NCI-H524 treated with DMSO at 0.1 percent for 48 hours (cell line): ENCODE measurements around the gene NDUFS7.
"Not testable (repeated sequence)": the region's sequence is repeated elsewhere in the genome, so short reads cannot be mapped to it uniquely, and the experiment has no call there.

Source experiments
- DNase-seq: peaks from one replicate; lab custom pipeline; 2025; lab: John Stamatoyannopoulos, UW

NDUFS7 gene

DNA sequence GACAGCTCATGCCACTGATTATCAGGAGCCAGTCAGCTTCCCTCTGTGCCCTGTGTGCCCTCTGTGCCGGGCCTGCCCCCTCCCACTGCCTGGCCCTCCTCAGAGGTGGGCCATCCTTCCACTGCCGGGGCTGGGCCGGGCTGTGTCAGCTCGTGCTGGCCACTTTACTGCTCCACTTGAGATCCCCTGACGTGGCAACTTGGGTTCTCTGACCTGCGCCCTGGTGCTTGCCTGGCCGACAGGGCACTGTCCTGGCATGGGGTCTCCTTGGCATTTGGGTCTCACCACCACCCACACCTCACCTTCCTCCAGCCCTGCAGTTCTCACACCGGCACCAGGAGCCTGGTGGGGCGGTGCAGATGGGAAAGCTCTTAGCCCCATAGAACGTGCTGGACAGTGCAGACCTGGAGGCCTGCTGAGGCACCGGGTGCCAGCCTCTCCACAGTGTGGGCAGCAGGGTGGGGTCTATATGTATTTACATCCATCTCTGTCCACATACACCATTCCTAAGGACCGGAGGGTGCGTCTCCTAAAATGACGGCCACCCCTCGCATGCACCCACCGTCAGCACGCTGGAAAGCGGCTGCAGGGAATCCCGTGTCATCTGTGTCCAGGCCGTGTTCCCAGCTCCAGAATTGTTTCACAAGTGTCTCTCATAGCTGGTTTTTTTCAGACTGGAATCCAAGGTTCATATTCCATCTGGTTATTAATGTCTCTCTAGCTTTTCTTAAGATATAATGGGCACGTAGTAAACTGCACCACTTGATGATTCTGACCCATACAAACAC is 35.4 kb downstream of the NDUFS7 start:
- DNase-seq: no peak

- DNase-seq: not testable (repeated sequence)
Observed at GRCh38 chr19:1420085-1420484, 36.4 kb downstream of the NDUFS7 start.

- DNase-seq: no peak
Observed at GRCh38 chr19:1420590-1420989, 36.9 kb downstream of the NDUFS7 start.

DNA sequence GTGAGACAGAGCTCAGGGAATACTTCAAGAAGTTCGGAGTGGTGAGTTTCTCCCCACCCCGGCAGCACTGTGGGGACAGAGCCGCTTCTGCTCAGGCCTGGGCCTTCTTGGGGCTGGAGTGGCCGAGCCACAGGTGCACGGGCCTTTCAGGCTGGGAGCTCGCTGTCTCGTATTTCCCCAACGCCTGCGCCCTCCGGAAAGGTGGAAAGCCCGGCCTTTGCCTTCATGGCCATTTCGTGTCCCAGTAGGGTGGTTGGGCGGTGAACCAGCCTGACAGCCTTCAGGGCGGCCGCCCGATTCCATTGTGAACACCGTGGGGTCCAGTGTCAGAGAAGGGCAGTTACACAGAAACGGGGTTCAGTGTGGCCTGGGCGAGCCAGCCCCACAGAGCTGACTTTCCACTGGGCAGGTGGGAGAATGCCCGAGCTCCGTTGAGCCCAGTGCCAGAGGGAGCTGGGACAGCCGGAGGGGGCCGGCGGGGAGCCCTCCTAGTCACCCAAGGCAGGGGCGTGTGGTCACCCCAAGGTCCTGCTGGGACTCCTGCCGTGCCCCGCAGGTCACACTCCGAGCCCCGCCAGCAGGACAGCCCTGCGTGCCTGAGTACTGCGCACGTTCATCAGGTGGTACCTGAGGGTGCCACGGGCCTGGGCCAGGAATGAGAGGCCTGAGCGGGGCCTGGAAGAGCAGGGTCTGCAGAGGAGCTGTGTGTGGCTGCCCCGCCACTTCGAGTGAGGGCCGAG is 37.7 kb downstream of the NDUFS7 start:
- no peak for DNase-seq

DNA sequence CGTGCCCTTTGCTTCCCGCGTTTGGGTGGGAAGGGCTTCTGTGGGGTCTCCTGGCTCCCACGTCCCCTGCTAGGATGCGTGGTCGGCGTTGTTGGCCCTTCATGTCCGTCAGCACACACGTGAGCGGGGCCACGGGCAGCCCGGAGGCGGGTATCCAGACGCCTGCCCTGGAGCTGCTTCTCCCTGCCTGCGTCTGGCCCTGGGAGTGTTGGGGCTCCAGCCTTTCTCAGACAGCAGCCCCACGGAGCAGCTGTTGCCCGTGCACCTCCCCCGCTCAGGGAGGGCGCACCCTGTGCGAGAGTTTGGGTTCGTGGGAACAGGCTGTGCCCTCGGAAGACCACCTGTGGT is 38.2 kb downstream of the NDUFS7 start:
- no peak for DNase-seq

DNA sequence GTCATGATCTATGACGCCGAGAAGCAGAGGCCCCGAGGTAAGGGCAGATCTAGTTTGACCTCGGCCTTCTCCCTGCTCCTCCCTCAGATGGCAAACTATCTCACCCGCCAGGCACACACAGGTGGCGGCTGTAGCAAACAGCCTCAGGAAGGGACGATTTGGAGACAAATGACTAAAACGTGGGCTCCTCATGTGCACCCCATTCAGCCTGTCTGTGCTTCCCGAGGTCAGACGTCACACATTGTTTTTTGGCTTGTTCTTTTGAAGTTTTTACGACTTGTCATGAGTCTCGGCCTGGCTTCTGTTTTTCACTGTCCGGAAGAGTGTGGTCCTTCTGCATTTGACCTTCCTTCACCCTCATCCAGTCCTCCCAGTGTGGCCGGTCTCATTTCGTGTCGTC is 38.7 kb downstream of the NDUFS7 start:
- no peak for DNase-seq

GRCh38 chr19:1422943-1423342 is 39.2 kb downstream of the NDUFS7 start:
- DNase-seq: no peak

DNA sequence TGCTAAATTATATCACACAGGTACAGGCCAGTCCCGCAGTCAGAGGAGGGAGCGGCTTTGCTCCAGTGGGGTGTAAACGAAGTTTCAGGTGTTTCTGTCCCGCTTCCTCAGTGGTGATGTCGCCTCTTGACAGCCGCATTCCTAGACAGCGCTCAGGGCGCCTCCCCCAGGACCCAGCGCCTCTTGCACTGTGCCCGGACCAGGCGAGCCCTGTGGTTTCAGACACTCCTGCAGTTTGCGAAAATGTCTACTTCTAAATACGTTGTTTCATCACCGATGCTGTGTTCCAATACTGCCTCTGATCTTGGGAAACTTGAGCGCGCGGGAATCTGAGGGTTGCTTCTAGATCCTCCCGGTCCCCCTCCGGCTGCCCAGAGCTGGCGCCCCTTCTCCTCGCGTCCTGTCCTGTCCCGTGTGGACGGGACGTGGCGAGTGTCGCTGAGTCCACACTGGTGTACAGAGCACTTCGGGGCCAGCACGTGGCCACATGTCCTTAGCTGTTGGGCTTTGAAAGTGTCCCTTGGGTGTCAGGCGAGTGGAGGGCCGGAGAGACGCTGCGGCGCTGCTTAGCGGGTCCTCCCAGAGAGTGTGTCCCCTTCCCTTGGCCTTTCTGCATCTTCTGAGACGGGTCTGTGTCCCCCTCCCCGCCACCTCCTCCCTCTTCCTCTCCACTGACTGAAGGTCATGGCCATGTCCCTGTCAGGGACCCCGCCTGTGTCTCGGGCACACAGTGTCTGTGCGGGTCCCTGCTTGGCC is 39.9 kb downstream of the NDUFS7 start:
- no peak for DNase-seq

DNA sequence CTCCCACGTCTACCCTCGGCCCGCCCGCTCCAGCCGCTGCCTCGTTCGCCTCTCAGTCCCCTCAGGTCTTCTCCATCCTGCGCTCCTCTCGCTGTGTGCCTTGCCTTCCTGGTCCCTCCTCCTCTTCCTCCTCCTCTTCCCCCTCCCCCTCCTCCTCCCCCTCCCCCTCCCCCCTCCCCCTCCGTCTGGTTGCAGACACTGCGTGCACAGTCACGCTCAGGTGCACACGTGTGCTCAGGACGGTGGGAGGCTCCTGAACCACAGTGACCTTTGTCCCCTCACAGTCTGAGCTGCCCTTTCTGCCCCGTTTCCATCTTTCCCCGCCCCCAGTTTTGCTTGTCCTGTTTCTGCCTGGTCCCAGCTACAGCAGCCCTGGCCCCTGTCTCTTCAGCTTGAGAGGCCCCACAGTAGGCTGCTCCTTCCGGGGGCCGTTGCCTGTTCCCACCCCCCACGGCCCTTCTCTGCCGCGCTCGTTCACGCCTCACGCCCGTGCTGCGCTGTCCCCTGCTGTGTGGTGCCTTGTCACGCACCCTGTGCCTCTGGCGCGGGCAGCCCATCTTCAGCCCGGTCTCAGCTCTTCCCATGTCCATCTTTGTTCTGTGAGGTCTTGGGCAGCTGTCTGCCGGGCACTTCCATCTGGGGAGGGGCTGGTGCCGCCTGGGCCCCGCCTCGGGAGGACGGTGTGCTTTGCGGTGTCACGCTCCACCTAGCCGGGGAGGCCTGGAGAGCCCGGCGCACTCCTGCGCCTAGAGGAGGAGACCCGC is 40.7 kb downstream of the NDUFS7 start:
- no peak for DNase-seq

DNA sequence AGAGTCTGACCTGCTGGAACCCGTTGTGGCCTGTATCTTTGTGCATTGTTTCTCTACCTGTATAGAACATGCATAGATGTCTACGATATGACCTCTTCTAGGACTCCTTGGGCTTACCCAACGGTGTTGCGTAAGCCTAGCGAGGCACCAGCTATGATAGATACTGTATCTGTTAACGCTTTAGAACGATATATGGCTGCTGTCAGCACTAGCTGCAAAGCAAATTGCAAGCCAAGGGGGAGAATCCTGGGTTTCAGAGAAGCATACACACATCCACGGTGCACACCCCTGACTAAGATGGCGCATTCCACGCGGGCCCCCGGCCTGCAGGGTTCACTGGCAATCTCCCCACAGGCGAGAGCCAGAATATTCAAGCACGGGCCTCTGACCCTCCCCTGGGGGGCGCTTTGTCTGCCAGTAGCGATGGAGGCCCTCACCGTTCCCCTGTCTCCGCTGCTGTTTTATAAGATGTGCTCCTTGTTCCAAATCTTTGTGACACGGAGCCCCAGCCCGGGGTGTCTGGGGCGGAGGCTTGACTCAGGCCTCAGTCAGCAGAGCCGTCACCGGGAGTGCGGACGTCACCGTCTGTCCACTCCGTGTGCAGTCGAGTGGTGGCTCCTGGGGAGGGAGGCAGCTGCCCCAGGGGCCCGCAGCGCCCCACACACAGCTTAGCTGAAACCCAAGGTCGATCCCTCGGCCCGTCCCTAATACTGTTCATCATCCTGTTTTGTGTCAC is 41.6 kb downstream of the NDUFS7 start:
- DNase-seq: no peak

DNA sequence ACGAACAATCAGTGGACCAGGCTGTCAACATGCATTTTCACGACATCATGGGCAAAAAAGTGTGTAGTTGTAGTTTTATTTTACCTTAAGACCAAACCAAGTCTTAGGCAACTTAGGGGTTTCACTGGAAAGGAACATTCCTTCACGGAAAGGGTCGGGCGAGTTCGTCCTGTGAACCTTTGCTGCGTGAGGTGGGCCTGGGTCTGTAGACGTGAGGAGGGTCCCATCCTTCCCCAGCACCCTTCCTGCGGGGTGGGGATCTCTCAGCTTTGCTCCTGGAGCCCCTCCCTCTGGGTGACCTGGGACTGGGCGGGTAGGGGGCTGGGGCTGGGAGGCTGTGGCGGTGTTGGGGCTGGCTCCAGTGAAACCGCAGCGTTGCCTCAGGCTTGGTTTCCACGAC is 42.2 kb downstream of the NDUFS7 start:
- no peak for DNase-seq

DNA sequence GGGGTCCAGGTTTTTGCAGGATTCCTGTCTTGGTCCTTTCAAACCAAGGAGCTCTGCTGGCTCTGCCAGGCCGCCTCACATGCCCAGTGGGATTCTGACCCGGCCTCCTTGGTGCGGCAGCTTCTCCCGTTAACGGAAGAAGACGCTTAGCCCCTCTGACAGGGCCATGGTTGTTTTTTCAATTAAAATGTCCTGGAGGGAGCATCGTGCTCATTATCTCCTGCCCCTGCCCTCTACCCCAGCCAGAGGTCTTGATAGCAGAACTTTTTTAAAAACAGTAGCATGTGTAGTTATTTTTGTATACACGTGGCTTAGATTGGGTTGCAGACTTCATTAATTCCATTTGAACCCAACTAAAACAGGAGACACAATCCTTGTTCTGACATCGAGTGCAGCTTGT is 43.0 kb downstream of the NDUFS7 start:
- no peak for DNase-seq

- DNase-seq: no peak
Observed at GRCh38 chr19:1427221-1427920, 43.7 kb downstream of the NDUFS7 start.

DNA sequence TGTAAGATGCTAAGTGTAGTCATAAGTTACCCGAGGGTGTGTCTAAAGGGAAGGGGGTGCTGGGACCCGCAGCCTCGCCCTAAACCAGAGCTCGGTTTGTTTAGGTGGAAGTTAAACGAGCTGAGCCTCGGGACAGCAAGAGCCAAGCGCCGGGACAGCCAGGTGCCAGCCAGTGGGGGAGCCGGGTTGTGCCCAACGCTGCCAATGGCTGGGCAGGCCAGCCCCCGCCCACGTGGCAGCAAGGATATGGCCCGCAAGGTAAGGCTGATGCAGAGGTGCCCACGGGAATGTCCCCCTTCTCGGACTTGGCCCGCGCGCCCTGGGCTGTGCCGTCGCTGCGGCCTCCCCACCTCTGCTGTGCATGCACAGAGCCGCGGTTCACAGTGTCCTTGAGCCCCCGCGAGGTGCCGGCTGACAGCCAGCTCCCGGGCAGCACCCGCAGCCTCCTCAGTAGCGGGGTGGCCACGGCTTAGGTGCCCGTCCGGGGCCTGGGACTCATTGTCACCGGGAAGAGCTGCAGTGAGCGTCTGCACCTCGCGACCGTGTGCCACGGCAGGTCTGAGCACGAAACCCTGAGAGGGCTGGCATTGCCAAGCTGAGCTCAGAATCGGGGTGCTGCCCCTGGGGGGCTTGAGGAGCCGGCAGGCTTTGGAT is 45.2 kb downstream of the NDUFS7 start:
- no peak for DNase-seq

- no peak for DNase-seq
Observed at GRCh38 chr19:1429750-1430149, 46.0 kb downstream of the NDUFS7 start.

DNA sequence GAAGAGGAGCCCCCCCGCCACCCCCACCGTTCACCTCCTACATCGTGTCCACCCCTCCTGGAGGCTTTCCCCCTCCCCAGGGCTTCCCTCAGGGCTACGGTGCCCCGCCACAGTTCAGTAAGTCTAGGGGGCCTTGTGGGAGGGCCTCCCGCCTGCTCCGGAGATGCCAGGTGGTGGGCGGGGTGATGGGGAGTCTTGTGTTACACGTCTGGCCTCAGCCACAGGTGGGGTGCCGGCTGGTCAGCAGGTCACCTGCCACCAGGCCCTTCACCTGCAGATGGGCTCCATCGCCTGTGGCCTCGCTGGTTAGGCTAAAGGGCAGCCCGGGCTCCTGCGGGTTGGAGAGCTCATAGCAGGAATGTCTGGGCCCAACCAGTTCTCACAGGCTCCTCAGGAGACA is 46.5 kb downstream of the NDUFS7 start:
- DNase-seq: no peak

DNA sequence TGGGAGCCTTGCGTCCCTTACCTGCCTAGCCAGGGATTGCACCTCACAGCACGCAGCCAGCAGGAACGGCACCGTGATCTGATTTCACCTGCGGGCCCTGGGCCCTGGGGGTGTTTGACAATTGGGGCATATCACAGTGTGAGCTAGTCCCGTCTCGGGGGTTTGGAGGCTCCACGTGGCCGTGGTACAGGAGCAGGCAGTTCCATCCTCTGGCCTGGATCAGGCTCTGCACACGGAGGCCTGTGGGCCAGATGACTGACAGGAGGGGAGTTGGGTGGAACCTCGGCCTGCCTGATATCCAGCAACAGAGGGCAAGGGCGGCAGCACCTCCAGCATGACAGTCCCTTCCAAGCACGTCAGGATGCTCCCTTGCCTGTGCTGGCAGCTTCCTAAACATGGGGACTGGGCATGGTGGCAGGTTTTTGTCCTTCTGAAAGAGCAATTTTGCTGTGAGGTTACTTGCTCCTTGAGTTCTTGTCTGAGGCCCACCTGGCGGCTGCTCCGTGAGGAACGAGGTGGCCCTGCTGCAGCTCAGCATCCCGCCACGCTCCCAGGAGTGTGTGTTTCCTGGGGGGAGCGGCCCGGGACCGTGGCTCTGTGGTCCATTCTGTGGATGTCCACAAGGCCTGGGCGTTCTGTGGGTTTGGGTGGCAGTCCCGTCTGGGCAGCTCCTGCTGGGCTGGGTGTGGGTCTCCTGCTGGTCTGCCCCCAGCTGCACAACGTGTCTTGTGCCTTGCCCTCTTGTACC is 48.2 kb downstream of the NDUFS7 start:
- no peak for DNase-seq

GRCh38 chr19:1432507-1432887 is 48.8 kb downstream of the NDUFS7 start:
- no peak for DNase-seq
